ENCODE data around the gene GRIN1.

GRIN1 gene

GRCh38 chr9:137141976-137142936 is 3.3 kb downstream of the GRIN1 start:
- Histone ChIP-seq H2AFZ (ENCODE audit: low read length) (no peak overlapping the region), H3K4me1 (ENCODE audit: insufficient read depth, low read length, poor library complexity, severe bottlenecking) (no peaks in the 10 kb centered on the region), H3F3A (ENCODE audit: low read depth) (no peaks in the 10 kb centered on the region), H3K4me2 (ENCODE audit: low read depth, low read length, poor library complexity, severe bottlenecking) (no peak overlapping the region), H3K9ac (ENCODE audit: low read depth, low read length, poor library complexity, severe bottlenecking) (no peak overlapping the region), H4K20me1 (ENCODE audit: insufficient read depth, low read length, poor library complexity, severe bottlenecking) (no peaks in the 10 kb centered on the region), H3K27me3 (ENCODE audit: insufficient read depth, low read length, poor library complexity, severe bottlenecking) (no peaks in the 10 kb centered on the region), H3K79me2 (ENCODE audit: insufficient read depth, low read length) (no peaks in the 10 kb centered on the region), H3K36me3 (ENCODE audit: insufficient read depth, low read length) (no peaks in the 10 kb centered on the region), H3K9me3 (ENCODE audit: insufficient read depth, low read depth, low read length) (no peaks in the 10 kb centered on the region), H3K9me2 (replicated peaks; ENCODE audit: low read depth, low read length) (no peaks in the 10 kb centered on the region), H3K4me3 (ENCODE audit: low read length, poor library complexity, severe bottlenecking) (no peak overlapping the region)
- TF ChIP-seq EZH2phosphoT487 (IDR thresholded peaks at IDR 0.05; ENCODE audit: borderline replicate concordance), result no peak
- TF ChIP-seq, protein P1, sequence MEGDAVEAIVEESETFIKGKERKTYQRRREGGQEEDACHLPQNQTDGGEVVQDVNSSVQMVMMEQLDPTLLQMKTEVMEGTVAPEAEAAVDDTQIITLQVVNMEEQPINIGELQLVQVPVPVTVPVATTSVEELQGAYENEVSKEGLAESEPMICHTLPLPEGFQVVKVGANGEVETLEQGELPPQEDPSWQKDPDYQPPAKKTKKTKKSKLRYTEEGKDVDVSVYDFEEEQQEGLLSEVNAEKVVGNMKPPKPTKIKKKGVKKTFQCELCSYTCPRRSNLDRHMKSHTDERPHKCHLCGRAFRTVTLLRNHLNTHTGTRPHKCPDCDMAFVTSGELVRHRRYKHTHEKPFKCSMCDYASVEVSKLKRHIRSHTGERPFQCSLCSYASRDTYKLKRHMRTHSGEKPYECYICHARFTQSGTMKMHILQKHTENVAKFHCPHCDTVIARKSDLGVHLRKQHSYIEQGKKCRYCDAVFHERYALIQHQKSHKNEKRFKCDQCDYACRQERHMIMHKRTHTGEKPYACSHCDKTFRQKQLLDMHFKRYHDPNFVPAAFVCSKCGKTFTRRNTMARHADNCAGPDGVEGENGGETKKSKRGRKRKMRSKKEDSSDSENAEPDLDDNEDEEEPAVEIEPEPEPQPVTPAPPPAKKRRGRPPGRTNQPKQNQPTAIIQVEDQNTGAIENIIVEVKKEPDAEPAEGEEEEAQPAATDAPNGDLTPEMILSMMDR (conservative IDR thresholded peaks at IDR 0.05; ENCODE audit: low read length), result no peak

- Histone ChIP-seq H3K79me2 (ENCODE audit: insufficient read depth, low read length) (no peaks in the 10 kb centered on the region), H2AFZ (ENCODE audit: low read length) (no peak overlapping the region), H4K20me1 (ENCODE audit: insufficient read depth, low read length, poor library complexity, severe bottlenecking) (no peaks in the 10 kb centered on the region), H3K9me3 (ENCODE audit: insufficient read depth, low read depth, low read length) (no peaks in the 10 kb centered on the region), H3K4me1 (ENCODE audit: insufficient read depth, low read length, poor library complexity, severe bottlenecking) (no peaks in the 10 kb centered on the region), H3K9me2 (replicated peaks; ENCODE audit: low read depth, low read length) (no peaks in the 10 kb centered on the region), H3K36me3 (ENCODE audit: insufficient read depth, low read length) (no peaks in the 10 kb centered on the region), H3F3A (ENCODE audit: low read depth) (no peaks in the 10 kb centered on the region), H3K4me3 (ENCODE audit: low read length, poor library complexity, severe bottlenecking) (no peak overlapping the region), H3K9ac (ENCODE audit: low read depth, low read length, poor library complexity, severe bottlenecking) (no peak overlapping the region), H3K4me2 (ENCODE audit: low read depth, low read length, poor library complexity, severe bottlenecking) (no peak overlapping the region), H3K27me3 (ENCODE audit: insufficient read depth, low read length, poor library complexity, severe bottlenecking) (no peaks in the 10 kb centered on the region)
- TF ChIP-seq, protein P1 (conservative IDR thresholded peaks at IDR 0.05; ENCODE audit: low read length), result no peak
- no peak for TF ChIP-seq EZH2phosphoT487 (IDR thresholded peaks at IDR 0.05; ENCODE audit: borderline replicate concordance)
Measured at GRCh38 chr9:137143459-137143858, 4.5 kb downstream of the GRIN1 start.

DNA sequence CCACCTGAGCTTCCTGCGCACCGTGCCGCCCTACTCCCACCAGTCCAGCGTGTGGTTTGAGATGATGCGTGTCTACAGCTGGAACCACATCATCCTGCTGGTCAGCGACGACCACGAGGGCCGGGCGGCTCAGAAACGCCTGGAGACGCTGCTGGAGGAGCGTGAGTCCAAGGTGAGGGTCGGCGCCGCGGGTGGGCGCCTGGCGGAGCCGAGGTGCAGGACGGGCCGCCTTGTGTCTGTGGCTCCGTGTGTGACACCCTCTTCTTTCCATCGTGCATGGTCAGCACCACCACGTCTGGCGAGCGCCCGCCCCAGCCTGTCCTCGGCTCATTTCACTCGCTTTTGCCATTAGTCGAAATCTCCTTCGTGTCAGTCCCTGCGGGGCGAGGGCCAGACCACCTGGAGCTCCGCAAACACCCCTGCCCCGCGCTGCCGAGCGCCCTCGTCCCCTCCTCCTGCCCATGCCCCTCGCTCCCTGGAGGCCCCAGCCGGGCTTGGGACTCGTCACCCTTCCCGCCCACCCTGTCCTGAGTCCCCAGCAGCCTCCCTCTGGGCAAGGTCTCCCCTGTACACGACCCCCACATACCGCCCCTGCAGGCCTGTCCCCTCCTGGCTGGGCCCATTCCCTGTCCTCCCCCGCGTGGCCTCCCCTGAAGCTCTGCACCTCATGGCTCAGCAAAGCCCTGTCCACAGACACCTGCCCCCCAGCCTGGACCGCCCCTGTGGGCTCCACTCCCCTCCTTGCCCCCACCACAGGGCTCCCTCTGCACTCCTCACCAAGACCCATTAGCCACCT is 7.0 kb downstream of the GRIN1 start:
- Histone ChIP-seq H3K4me1 (ENCODE audit: insufficient read depth, low read length, poor library complexity, severe bottlenecking) (no peaks in the 10 kb centered on the region), H3K4me2 (ENCODE audit: low read depth, low read length, poor library complexity, severe bottlenecking) (no peak overlapping the region), H3K9me3 (ENCODE audit: insufficient read depth, low read depth, low read length) (no peaks in the 10 kb centered on the region)

More for the DNA sequence above, 7.0 kb downstream of the GRIN1 start:
- Histone ChIP-seq H3K4me3 (ENCODE audit: low read length, poor library complexity, severe bottlenecking) (no peak overlapping the region), H4K20me1 (ENCODE audit: insufficient read depth, low read length, poor library complexity, severe bottlenecking) (no peaks in the 10 kb centered on the region), H3K27me3 (ENCODE audit: insufficient read depth, low read length, poor library complexity, severe bottlenecking) (no peaks in the 10 kb centered on the region), H2AFZ (ENCODE audit: low read length) (no peak overlapping the region), H3K9me2 (replicated peaks; ENCODE audit: low read depth, low read length) (no peaks in the 10 kb centered on the region), H3K36me3 (ENCODE audit: insufficient read depth, low read length) (no peaks in the 10 kb centered on the region), H3F3A (ENCODE audit: low read depth) (no peaks in the 10 kb centered on the region), H3K79me2 (ENCODE audit: insufficient read depth, low read length) (no peaks in the 10 kb centered on the region), H3K9ac (ENCODE audit: low read depth, low read length, poor library complexity, severe bottlenecking) (no peak overlapping the region)
- TF ChIP-seq EZH2phosphoT487 (IDR thresholded peaks at IDR 0.05; ENCODE audit: borderline replicate concordance), result no peak
- TF ChIP-seq, protein P1 (conservative IDR thresholded peaks at IDR 0.05; ENCODE audit: low read length), result no peak
